ENCODE results near the gene S1PR1.

DNA sequence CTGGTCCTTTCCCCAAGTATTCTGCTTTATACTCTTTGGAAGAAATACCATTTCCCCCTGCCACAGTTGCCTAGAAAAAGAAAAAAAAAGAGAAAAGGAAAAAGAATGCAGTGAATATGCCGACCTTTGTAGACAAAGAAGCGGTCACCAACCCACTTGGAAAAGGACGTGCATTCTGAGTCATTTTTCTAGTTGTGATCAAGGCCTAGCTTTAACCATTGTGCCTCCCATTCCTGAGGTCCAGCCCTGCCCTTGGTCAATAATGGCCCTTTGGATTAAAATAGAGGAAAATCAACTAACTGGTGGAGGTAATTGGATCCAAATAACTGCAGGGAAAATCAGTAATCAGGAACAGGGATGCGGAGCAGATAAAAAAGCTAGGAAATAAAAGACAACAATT, 24.8 kb downstream of the S1PR1 start:
- TF ChIP-seq POLR2A (IDR thresholded peaks at IDR 0.05), result no peak
- TF ChIP-seq, protein P1, sequence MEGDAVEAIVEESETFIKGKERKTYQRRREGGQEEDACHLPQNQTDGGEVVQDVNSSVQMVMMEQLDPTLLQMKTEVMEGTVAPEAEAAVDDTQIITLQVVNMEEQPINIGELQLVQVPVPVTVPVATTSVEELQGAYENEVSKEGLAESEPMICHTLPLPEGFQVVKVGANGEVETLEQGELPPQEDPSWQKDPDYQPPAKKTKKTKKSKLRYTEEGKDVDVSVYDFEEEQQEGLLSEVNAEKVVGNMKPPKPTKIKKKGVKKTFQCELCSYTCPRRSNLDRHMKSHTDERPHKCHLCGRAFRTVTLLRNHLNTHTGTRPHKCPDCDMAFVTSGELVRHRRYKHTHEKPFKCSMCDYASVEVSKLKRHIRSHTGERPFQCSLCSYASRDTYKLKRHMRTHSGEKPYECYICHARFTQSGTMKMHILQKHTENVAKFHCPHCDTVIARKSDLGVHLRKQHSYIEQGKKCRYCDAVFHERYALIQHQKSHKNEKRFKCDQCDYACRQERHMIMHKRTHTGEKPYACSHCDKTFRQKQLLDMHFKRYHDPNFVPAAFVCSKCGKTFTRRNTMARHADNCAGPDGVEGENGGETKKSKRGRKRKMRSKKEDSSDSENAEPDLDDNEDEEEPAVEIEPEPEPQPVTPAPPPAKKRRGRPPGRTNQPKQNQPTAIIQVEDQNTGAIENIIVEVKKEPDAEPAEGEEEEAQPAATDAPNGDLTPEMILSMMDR (IDR thresholded peaks at IDR 0.05), result no peak

Data from suprapubic skin (tissue), 3 donors.